Measurements from ENCODE around the gene MLN.

MLN gene

DNA sequence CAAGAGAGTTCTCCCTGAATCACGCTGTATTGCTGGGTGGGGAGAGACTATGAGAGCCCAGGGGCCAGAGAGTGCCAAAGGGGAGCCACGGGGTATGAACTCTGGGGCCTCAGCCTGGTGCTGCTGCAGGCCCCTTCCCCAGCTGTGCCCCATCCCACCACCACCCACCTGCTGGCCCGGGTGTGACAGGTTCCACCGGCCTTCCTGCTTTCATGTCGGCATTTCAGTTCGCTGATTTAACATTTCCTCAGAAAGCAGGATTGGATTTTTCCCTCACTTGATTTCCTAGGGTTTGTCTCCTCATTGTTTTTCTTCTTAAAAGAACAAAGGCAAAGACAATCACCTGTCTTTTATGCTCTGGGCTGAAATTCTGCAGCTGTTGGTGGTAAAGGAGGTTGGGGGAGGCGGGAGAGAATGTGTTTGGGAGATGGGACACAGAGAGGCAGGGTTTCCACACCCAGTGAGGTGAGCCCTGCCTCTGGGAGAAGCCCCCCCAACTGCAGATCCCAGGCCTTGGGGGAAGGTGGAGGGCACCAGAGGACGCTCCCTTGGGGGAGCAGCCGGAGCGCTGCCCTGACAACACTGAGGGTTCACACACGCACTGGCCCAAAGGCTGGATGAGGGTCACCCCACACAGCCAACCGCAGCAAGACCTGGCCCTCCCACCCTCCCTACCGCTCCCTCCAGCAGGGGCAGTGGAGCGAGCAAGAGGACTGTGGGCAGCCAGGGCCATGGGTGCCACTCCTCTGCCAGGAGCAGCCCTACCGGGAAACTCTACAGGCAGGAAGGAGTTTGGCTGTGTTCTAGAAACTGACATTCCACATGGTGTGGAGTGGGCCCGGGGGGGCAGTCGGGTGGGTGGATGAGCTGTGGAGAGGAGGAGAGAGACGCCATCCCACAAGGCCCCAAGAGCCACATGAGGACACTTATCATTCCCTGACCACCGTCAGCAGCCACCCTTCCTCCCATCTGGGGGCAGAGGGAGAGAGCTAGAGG lies 10.5 kb upstream of the MLN start:
- DNase-seq (ENCODE audit: low read depth in 2 of 2): no peak

DNA sequence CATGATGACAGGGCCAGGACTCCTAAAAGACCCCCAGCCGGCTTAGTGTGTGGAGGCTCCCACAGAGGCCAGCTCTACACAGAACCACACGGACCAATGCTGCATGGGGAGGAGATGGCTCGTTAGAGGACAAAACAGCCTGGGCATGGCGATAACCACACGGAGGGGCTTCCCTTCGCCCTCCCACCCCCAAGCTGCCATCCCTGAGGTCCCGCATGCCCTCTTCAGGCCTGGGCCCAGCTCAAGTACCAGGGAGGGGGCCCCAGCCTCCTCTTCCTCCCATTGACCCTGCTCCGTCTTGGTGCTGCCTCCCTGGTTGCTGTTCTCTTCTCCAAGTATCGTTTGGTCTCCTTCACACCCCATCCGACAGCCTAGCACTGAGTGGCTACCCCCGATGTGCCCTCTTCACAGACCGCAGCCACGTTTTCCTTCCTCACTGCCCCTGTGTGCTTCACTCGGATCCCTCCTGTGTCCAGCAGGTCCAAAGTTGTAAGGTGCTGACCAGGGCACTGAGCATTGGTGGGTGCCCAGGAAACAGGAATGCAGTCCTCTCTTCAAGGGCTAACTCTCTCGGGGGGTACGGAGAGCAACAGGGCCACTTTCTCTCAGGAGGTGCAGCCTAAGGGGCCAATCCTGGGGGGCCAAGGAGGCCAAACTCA lies 9.6 kb upstream of the MLN start:
- no peak for DNase-seq (ENCODE audit: low read depth in 2 of 2)

- DNase-seq (ENCODE audit: low read depth in 2 of 2): no peak
Observed at GRCh38 chr6:33812669-33813068, 8.9 kb upstream of the MLN start.

DNA sequence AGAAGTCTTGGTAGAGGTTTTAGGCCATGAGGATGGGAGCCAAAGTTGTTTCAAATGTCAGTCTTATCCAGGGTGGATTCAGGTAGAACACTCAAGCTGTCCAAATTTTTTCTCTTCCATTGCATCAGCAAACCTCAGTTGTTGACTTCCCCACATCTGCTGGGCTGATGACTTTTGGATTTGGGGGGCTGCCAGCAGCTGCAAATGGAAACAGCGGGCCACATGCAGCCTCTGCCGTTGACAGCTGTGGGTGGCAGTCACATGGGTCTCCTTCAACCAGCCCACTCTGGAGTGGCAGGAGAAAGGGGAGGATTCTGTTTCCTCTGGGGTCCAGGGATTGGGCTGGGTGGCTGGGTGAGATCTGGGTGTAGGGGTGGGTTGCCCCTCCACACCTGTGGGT lies 5.8 kb upstream of the MLN start:
- DNase-seq (ENCODE audit: low read depth in 2 of 2): no peak

DNA sequence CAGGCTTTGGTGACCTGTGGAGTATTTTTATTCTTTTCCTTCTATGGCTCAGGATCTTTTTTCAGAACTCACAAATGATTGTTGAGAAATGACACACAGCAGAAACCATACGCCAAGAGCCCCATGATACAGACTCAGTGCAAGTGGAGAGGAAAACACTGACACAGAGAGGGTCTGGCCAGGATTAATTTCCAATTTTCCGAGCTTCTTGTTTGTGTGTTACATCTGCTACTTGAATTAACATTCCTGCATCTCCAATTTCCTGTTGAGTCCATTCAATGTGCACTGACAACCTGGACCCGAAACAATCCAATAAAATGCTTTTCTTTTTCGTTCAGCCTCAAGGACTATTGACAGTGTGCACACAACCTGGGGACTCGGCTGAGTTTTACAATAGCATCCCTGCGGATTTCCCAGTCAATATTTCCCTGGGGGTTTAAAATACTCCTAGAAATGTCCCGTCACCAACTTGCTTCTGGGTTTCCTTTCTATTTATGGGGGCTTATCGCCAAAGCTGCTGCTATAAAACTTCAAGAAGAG lies 4.9 kb upstream of the MLN start:
- no peak for DNase-seq (ENCODE audit: low read depth in 2 of 2)

DNA sequence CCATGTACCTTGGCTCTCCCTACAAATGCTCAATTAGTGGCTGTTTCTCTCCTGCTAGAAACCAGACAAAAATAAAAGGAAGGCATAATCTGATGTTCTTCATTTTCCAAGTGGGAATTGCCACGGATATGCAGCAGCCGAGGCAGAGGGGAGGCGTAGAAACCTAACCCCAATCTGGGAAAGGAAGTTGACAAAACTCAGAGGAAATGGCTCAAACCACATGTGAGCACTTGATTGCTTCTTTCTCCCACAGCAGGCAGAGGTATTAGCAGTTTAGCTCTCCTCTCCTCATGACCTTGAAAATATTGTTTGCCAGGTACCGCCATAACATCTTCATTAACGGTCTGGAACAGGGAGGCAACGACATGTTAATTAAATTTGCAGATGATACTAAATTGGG lies 3.8 kb upstream of the MLN start:
- no peak for DNase-seq (ENCODE audit: low read depth in 2 of 2)

DNA sequence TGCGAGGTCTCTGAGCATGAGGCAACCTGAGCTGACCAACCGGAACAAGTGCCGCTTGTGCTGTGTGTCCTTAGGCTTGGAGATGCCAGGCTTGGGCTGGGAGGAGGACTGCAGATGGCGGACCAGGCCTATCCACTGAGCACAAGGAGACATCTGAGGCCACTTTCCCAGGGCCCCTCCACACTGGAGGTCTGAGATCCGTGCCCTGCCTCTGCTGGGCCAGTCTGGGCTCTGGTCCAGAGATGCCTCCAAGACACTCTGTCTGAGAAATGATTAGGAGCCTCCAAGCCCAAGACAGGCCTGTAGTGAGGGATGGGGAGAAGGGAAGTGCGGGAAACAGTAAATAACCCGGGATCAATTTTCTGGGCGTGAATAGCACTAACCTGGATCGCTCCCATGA lies 3.0 kb upstream of the MLN start:
- no peak for DNase-seq (ENCODE audit: low read depth in 2 of 2)

DNA sequence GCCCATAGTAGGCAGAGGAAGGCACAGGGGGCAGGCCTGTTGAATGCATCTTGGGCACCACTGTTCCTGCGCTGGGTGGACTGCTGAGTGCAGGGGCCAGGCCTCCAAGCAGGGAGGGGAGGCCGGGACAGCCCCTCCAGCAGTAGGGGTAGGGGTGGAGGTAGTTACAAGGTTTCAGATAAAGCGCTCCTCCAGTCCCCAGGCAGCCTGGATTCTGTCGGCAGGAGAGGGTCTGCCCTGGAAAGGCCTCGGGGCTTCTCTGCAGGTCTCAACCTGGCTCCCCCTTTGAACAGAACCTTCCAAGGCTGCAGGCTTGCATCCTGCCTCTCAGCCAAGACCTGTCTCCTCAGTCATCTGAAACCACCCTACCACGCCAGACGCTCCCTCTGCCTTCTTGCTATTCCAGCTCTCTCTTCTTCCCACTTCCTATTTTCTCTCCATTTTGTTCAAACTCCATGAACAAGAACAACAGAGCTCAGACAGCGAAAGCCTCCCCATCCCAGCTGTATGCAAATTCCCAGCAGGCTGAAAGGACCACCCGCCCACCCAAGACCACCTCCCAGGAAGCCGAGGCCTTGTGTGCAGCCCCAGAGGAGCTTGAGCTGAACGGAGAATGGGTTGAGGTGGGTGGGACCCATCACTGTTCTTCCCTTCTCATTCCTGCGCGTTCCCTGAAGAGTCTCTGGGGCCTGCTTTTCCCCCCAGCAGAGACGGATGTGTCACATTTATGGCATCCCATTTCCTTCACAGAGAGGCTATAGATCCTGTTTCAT lies 1.4 kb downstream of the MLN start:
- peak in 1 of 2 experiments; percentile 30 for DNase-seq (ENCODE audit: low read depth in 2 of 2)

GRCh38 chr6:33801611-33802010 lies 2.2 kb downstream of the MLN start:
- DNase-seq (ENCODE audit: low read depth in 2 of 2): no peak

DNA sequence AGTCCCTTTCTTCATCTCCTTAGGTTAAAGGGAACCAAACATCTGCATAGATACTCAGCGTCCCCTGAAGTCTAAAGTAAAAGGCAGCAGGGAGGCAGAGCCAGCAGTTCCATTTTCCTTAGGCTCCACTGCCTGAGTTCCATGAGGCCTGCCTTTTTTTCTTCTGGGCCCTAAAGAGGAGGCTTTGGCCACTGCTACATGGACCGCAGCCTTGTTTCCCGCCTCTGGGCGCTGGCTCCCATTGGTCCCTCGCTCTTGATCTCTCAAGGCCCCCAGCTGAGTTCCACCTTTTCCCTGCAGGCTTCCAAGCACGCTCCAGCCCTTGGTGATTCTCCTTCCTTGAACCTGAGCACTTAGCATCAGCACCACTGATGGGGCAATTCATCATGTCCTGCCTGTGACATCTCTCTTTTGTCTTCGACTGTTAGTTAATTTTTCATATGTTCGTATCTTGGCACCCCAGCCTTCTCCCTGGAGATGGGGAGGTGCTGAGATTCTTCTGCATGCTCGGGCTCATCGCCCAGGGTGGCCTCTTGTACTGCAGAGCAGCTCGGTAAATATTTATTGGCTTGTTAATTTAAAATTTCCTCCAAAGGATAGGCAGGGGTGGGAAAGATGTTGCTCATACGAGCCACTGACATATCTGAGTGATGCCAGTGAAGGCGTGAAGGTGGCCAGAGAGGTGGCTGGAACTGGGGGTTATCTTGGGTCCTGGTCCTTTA lies 3.4 kb downstream of the MLN start:
- no peak for DNase-seq (ENCODE audit: low read depth in 2 of 2)

GRCh38 chr6:33799454-33800113 lies 4.2 kb downstream of the MLN start:
- no peak for DNase-seq (ENCODE audit: low read depth in 2 of 2)

- no peak for DNase-seq (ENCODE audit: low read depth in 2 of 2)
Observed at GRCh38 chr6:33798343-33798848, 5.4 kb downstream of the MLN start.

GRCh38 chr6:33797626-33798342 lies 6.0 kb downstream of the MLN start:
- no peak for DNase-seq (ENCODE audit: low read depth in 2 of 2)

GRCh38 chr6:33794910-33795623 lies 8.7 kb downstream of the MLN start:
- DNase-seq (ENCODE audit: low read depth in 2 of 2): no peak

DNA sequence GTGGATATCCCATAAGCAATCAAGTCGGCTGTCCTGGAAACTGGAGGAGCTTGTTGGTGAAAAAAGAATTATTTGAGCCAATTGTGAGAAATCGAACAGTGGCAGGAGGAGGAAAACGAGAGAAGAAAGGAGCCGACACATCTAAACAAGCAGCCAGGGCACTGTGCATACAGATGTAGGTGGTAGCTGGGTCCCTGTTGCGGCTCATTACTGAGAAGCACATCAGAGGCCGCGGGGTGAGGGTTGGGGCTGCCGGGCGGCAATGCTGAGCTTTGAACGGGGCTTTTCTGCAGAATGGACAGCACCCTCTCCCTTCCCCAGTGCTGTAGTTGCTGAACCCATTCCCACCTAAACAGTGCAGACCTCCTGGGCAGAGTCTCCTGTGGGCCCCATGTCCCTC lies 10.8 kb downstream of the MLN start:
- no peak for DNase-seq (ENCODE audit: low read depth in 2 of 2)

GRCh38 chr6:33791620-33792019 lies 12.2 kb downstream of the MLN start:
- no peak for DNase-seq (ENCODE audit: low read depth in 2 of 2)

- no peak for DNase-seq (ENCODE audit: low read depth in 2 of 2)
Observed at GRCh38 chr6:33790910-33791309, 12.9 kb downstream of the MLN start.

GRCh38 chr6:33790379-33790778 lies 13.4 kb downstream of the MLN start:
- DNase-seq (ENCODE audit: low read depth in 2 of 2): peak in 1 of 2 experiments; percentile 22

GRCh38 chr6:33789550-33789895 lies 14.3 kb downstream of the MLN start:
- DNase-seq (ENCODE audit: low read depth in 2 of 2): no peak

Data from fibroblast of skin of left biceps (primary cell).